Measurements from ENCODE around the gene LCN6. TPM values are rescaled to one million over a fixed set of nuclear protein-coding genes. Genes with fewer than 3 reads are reported as not detected.
A peak's percentile ranks its signal among the peaks of the same experiment; 100 is the strongest.

LCN6 gene
- total and polyA plus RNA-seq, 12 donors: 1.5 to 261 (median 4.6) TPM

- ATAC-seq: no peak
- Histone ChIP-seq H3K9me3 (no peaks in the 10 kb centered on the region), H3K27ac (no peak overlapping the region), H3K27me3 (no peaks in the 10 kb centered on the region), H3K36me3 (peaks cover 3 to 62% (median 34%) of the 10 kb centered on the region in 9 donors), H3K4me1 (peaks cover 29 to 87% (median 78%) of the 10 kb centered on the region in 9 donors), H3K4me3 (peak overlapping the region in 2 of 10 donors; percentile 3 to 79)
- intact Hi-C loops (cut with DNase I): loop anchor here in 2 of 10 donors (5.0 kb wide), 1 partner anchor 37 kb away; the partner anchor contains the start of gene AGPAT2 (in 2 of the 2)
- 77% methylated on average over 7 of the region's 7 CpGs for WGBS, 2 donors
- no peak for DNase-seq
- TF ChIP-seq CTCF (IDR thresholded peaks at IDR 0.05): no peak
Measured at GRCh38 chr9:136724772-136725171, 23.6 kb downstream of the LCN6 start.

GRCh38 chr9:136723989-136724388, 24.3 kb downstream of the LCN6 start:
- no peaks in the 10 kb centered on the region for H3K9me3 ChIP-seq
- intact Hi-C loops (cut with DNase I): loop anchor here in 1 of 10 donors (1.0 kb wide), 1 partner anchor 47 kb away; no protein-coding TSS in a partner anchor
- ATAC-seq (no peak), DNase-seq (no peak)
- no peaks in the 10 kb centered on the region for H3K27me3 ChIP-seq
- TF ChIP-seq CTCF (IDR thresholded peaks at IDR 0.05): no peak
- no peak overlapping the region for H3K27ac ChIP-seq
- peaks cover 3 to 62% (median 34%) of the 10 kb centered on the region in 9 donors for H3K36me3 ChIP-seq
- 95 to 96% methylated on average over 8 of the region's 8 CpGs for WGBS, 2 donors
- H3K4me1 ChIP-seq: peaks cover 25 to 86% (median 82%) of the 10 kb centered on the region in 9 donors
- no peak overlapping the region for H3K4me3 ChIP-seq

- Histone ChIP-seq H3K4me3 (no peak overlapping the region), H3K9me3 (no peaks in the 10 kb centered on the region), H3K27me3 (no peaks in the 10 kb centered on the region), H3K4me1 (peaks cover 20 to 86% (median 79%) of the 10 kb centered on the region in 9 donors), H3K36me3 (peaks cover 3 to 62% (median 34%) of the 10 kb centered on the region in 9 donors), H3K27ac (peak overlapping the region in 1 of 10 donors; percentile 3)
- WGBS, 2 donors: 91 to 93% methylated on average over 32 of the region's 32 CpGs
- intact Hi-C loops (cut with DNase I): loop anchor here in 1 of 10 donors (1.0 kb wide), 1 partner anchor 46 kb away; no protein-coding TSS in a partner anchor
- no peak for TF ChIP-seq CTCF (IDR thresholded peaks at IDR 0.05)
- DNase-seq: no peak
- no peak for ATAC-seq
Measured at GRCh38 chr9:136723362-136723976, 24.9 kb downstream of the LCN6 start.

- intact Hi-C loops (cut with DNase I): loop anchor here in 1 of 10 donors (1.0 kb wide), 1 partner anchor 46 kb away; no protein-coding TSS in a partner anchor
- TF ChIP-seq CTCF (IDR thresholded peaks at IDR 0.05): no peak
- Histone ChIP-seq H3K9me3 (no peaks in the 10 kb centered on the region), H3K27me3 (no peaks in the 10 kb centered on the region), H3K4me3 (no peak overlapping the region), H3K4me1 (peaks cover 20 to 85% (median 78%) of the 10 kb centered on the region in 9 donors), H3K27ac (peak overlapping the region in 1 of 10 donors; percentile 3), H3K36me3 (peaks cover 3 to 62% (median 34%) of the 10 kb centered on the region in 9 donors)
- DNase-seq (no peak), ATAC-seq (no peak)
- WGBS, 2 donors: 85% methylated on average over 22 to 24 of the region's 24 CpGs
Measured at GRCh38 chr9:136722969-136723356, 25.4 kb downstream of the LCN6 start.

All from heart right ventricle (tissue), 16 donors.